ENCODE measurements around the gene RNF223.

- TF ChIP-seq EP300 (IDR thresholded peaks at IDR 0.05): no peak
- TF ChIP-seq CTCF (IDR thresholded peaks at IDR 0.05): no peak
- TF ChIP-seq POLR2AphosphoS5 (IDR thresholded peaks at IDR 0.05): no peak
These were observed 11.6 kb downstream of the RNF223 start for GRCh38 chr1:1062348-1063163.

Data from esophagus muscularis mucosa (tissue), 4 donors.